WERI-Rb-1 (cell line): ENCODE measurements around the gene TIMM8B.

Experiments used
- DNase-seq: peaks from one replicate; pipeline ENCODE4 v3.0.0-alpha.2; 2020
- H3K27ac ChIP-seq: fragments of 250-450 bp; sonication (Bioruptor Pico); 2 replicates; pipeline ENCODE4 v1.5.1; 2020; ENCODE audit warnings: mild to moderate bottlenecking, moderate library complexity
- H3K27me3 ChIP-seq: fragments of 250-450 bp; sonication (Bioruptor Pico); 2 replicates; pipeline ENCODE4 v1.5.1; 2021; ENCODE audit warnings: mild to moderate bottlenecking, low read depth, moderate library complexity; ENCODE audit not compliant: insufficient read depth, severe bottlenecking
- H3K36me3 ChIP-seq: fragments of 250-450 bp; sonication (Bioruptor Pico); 2 replicates; pipeline ENCODE4 v1.5.1; 2020; ENCODE audit warnings: mild to moderate bottlenecking, moderate library complexity
- H3K4me3 ChIP-seq: 2 replicates; pipeline ENCODE4 v1.5.1; 2011; ENCODE audit warnings: low read depth, mild to moderate bottlenecking, control low read depth, low read length
- H3K9me3 ChIP-seq: fragments of 250-450 bp; sonication (Bioruptor Pico); 2 replicates; pipeline ENCODE4 v1.5.1; 2021; ENCODE audit warnings: mild to moderate bottlenecking, moderate library complexity; ENCODE audit not compliant: severe bottlenecking
- TF ChIP-seq, protein P1 (sequence below): IDR thresholded peaks from 2 replicates; pipeline ENCODE4 v1.5.1; 2011; ENCODE audit warnings: low read depth, mild to moderate bottlenecking, control low read depth, inconsistent platforms, low read length

TIMM8B gene

GRCh38 chr11:112044961-112045360, 41.6 kb downstream of the TIMM8B start:
- Histone ChIP-seq H3K9me3 (no peaks in the 10 kb centered on the region), H3K4me3 (no peak overlapping the region), H3K27me3 (no peaks in the 10 kb centered on the region), H3K27ac (no peak overlapping the region), H3K36me3 (peaks cover 59% of the 10 kb centered on the region)
- no peak for DNase-seq
- TF ChIP-seq, protein P1, sequence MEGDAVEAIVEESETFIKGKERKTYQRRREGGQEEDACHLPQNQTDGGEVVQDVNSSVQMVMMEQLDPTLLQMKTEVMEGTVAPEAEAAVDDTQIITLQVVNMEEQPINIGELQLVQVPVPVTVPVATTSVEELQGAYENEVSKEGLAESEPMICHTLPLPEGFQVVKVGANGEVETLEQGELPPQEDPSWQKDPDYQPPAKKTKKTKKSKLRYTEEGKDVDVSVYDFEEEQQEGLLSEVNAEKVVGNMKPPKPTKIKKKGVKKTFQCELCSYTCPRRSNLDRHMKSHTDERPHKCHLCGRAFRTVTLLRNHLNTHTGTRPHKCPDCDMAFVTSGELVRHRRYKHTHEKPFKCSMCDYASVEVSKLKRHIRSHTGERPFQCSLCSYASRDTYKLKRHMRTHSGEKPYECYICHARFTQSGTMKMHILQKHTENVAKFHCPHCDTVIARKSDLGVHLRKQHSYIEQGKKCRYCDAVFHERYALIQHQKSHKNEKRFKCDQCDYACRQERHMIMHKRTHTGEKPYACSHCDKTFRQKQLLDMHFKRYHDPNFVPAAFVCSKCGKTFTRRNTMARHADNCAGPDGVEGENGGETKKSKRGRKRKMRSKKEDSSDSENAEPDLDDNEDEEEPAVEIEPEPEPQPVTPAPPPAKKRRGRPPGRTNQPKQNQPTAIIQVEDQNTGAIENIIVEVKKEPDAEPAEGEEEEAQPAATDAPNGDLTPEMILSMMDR = no peak

DNA sequence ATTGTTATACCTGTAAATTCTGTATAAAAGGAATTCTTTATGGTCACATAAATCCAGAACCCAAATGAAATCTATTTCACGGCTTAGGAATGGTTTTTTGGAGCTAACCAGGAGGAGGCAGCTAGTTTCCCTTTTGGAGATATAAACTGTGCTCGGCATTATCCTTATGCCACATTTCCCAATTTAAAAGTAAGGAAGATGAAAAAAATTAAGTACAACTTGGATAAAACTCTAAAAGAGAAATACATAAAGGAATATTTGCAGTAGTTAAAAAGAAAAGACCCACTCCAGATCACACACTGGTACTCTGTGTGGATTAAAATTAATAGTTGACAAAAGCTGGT, 43.6 kb downstream of the TIMM8B start:
- no peak overlapping the region for H3K27ac ChIP-seq
- H3K27me3 ChIP-seq = no peaks in the 10 kb centered on the region
- no peaks in the 10 kb centered on the region for H3K9me3 ChIP-seq
- H3K36me3 ChIP-seq = peaks cover 69% of the 10 kb centered on the region
- no peak overlapping the region for H3K4me3 ChIP-seq
- DNase-seq = no peak
- TF ChIP-seq, protein P1 = no peak

DNA sequence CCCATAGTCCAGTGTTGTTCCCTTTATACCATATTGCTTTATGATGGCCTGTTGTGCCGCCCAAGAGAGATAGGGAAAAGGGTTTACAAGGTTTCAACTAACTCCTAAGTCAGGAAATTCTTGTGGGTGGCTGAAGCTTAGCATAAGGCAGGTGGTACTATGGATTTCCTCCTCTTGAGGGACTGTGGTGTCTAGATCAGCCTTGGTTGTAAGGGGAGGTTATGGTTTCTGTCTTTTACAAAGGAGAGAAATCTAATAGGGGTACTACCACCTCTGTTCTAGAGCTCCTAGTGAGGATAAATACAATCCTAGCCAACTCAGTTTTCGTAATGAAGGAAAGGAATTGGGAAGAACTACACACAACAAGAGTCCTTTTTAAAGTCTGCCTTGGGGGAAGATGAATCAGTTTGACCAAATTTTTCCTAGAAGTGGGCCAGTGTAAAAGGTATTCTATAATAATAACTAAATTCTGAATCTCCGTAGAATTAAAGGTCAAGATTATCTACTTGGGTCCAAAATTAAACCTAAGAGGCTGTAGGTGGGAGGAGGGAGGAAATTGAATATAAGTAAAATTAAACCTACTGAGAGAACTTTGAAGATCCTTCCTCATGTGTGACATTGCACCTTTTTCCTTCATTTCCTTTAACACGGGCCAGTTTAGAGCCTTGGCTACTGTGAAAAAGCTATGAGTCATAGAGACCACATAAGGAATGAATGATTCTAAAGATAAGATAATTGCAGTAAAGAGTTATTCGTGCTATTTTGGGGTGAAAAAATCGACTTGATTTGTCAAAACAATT, 44.2 kb downstream of the TIMM8B start:
- DNase-seq = no peak
- no peaks in the 10 kb centered on the region for H3K9me3 ChIP-seq
- TF ChIP-seq, protein P1 = no peak
- H3K27me3 ChIP-seq = no peaks in the 10 kb centered on the region
- H3K4me3 ChIP-seq = no peak overlapping the region
- H3K36me3 ChIP-seq = peaks cover 72% of the 10 kb centered on the region
- no peak overlapping the region for H3K27ac ChIP-seq

- no peak overlapping the region for H3K4me3 ChIP-seq
- no peaks in the 10 kb centered on the region for H3K27me3 ChIP-seq
- no peaks in the 10 kb centered on the region for H3K9me3 ChIP-seq
- peaks cover 71% of the 10 kb centered on the region for H3K36me3 ChIP-seq
- no peak overlapping the region for H3K27ac ChIP-seq
- TF ChIP-seq, protein P1 = no peak
- DNase-seq = no peak
Observed at GRCh38 chr11:112037527-112037926, 49.0 kb downstream of the TIMM8B start.
